A673 (cell line): ENCODE data around the gene GPM6B. TPM values are rescaled to one million over a fixed set of nuclear protein-coding genes. Genes with fewer than 3 reads are reported as not detected.

Experiments
- BruUV-seq: library from RNA; stranded (reverse); fragments of 400-500 nt; replicated peaks from 2 replicates; lab custom pipeline; 2021; lab: Mats Ljungman, UMichigan
- CTCF ChIA-PET: fragments of 300-600 bp; sonication (Branson Sonifier 250); formaldehyde crosslinking; loops from one replicate; lab custom pipeline; 2022; ENCODE audit warnings: antibody characterized with exemption; lab: Charles Lee
- POLR2A ChIA-PET: fragments of 300-600 bp; sonication (Branson Sonifier 250); formaldehyde crosslinking; loops from one replicate; lab custom pipeline; 2022; ENCODE audit warnings: antibody characterized with exemption; ENCODE audit not compliant: low non-redundant PET; lab: Charles Lee
- DNase-seq: peaks from one replicate; pipeline ENCODE4 v3.0.0-alpha.2; 2015; ENCODE audit warnings: low spot score
- H3K27ac ChIP-seq: fragments of 200-600 bp; sonication (generic); 2 replicates; pipeline ENCODE4 v1.5.1; 2016; ENCODE audit warnings: mixed run types, low read depth, mild to moderate bottlenecking, mixed read lengths, antibody characterized with exemption, low read length; ENCODE audit not compliant: poor library complexity, severe bottlenecking
- H3K27me3 ChIP-seq: fragments of 200-600 bp; sonication (generic); replicated peaks from 2 replicates; pipeline ENCODE4 v1.6.1; 2017; ENCODE audit warnings: mixed run types, low read depth, mild to moderate bottlenecking, mixed read lengths, antibody characterized with exemption, low read length; ENCODE audit not compliant: insufficient read depth, poor library complexity
- H3K36me3 ChIP-seq: fragments of 200-600 bp; sonication (generic); 2 replicates; pipeline ENCODE4 v1.6.1; 2016; ENCODE audit warnings: mixed run types, mild to moderate bottlenecking, mixed read lengths, antibody characterized with exemption, low read length; ENCODE audit not compliant: insufficient read depth, poor library complexity, severe bottlenecking
- H3K4me1 ChIP-seq: fragments of 200-600 bp; sonication (generic); 2 replicates; pipeline ENCODE4 v1.6.1; 2017; ENCODE audit warnings: mixed run types, mild to moderate bottlenecking, mixed read lengths, antibody characterized with exemption, low read length; ENCODE audit not compliant: insufficient read depth, poor library complexity, severe bottlenecking
- H3K4me3 ChIP-seq: fragments of 200-600 bp; sonication (generic); 2 replicates; pipeline ENCODE4 v1.5.1; 2016; ENCODE audit warnings: low read depth, mixed run types, mild to moderate bottlenecking, mixed read lengths, low read length; ENCODE audit not compliant: poor library complexity, severe bottlenecking
- H3K9me3 ChIP-seq: fragments of 200-600 bp; sonication (generic); 2 replicates; pipeline ENCODE4 v1.6.1; 2016; ENCODE audit warnings: mixed run types, low read depth, mild to moderate bottlenecking, mixed read lengths, antibody characterized with exemption, low read length; ENCODE audit not compliant: poor library complexity, severe bottlenecking
- CTCF ChIP-seq: fragments of 300-800, 200-600 bp; sonication (generic); conservative IDR thresholded peaks from 2 replicates; pipeline ENCODE4 v1.5.1; 2017; ENCODE audit warnings: low read depth, mild to moderate bottlenecking, antibody characterized with exemption, low read length, moderate library complexity, mixed read lengths
- EZH2 ChIP-seq: fragments of 200-600 bp; sonication (generic); IDR thresholded peaks from 2 replicates; pipeline ENCODE4 v1.6.1; 2017; ENCODE audit warnings: borderline replicate concordance, low read depth, mild to moderate bottlenecking, mixed read lengths, antibody characterized with exemption, low read length; ENCODE audit not compliant: poor library complexity, severe bottlenecking
- intact Hi-C: fragments of 100-400 bp; cut with micrococcal nuclease; formaldehyde crosslinking; loops from one replicate; pipeline ENCODE4 v1.10.0; 2022; ENCODE audit not compliant: unreplicated experiment
- total RNA-seq: library from RNA; stranded (reverse); gene quantifications from 2 replicates; pipeline ENCODE4 v1.2.3, GENCODE V29; 2021

The GPM6B gene
- total RNA-seq, 1 experiment from 2014 or later: 7.6 TPM

- DNase-seq: no peak
- H3K27ac ChIP-seq: no peak overlapping the region
- intact Hi-C loops: no loop called here
- ChIA-PET CTCF (no interaction called here), POLR2A (no interaction called here)
- TF ChIP-seq EZH2 (no peak), CTCF (no peak)
- no TSS peak for BruUV-seq
- no peak overlapping the region for H3K4me3 ChIP-seq
- no peaks in the 10 kb centered on the region for H3K9me3 ChIP-seq
- peaks cover 5% of the 10 kb centered on the region for H3K36me3 ChIP-seq
- no peaks in the 10 kb centered on the region for H3K4me1 ChIP-seq
- H3K27me3 ChIP-seq: no peaks in the 10 kb centered on the region
Observed at GRCh38 chrX:13774696-13775095, 42.2 kb downstream of the GPM6B start.

GRCh38 chrX:13770013-13770535 is 46.8 kb downstream of the GPM6B start:
- POLR2A ChIA-PET: no interaction called here
- intact Hi-C loops: no loop called here
- CTCF ChIA-PET: no interaction called here
- Histone ChIP-seq H3K4me1 (no peaks in the 10 kb centered on the region), H3K27ac (no peak overlapping the region), H3K27me3 (no peaks in the 10 kb centered on the region), H3K4me3 (no peak overlapping the region), H3K36me3 (peaks cover 9% of the 10 kb centered on the region), H3K9me3 (no peaks in the 10 kb centered on the region)
- TF ChIP-seq EZH2 (no peak), CTCF (no peak)
- no TSS peak for BruUV-seq
- DNase-seq: no peak

GRCh38 chrX:13768939-13769338 is 48.0 kb downstream of the GPM6B start:
- ChIA-PET POLR2A (no interaction called here), CTCF (no interaction called here)
- no peak for DNase-seq
- TF ChIP-seq CTCF (no peak), EZH2 (no peak)
- Histone ChIP-seq H3K27ac (no peak overlapping the region), H3K27me3 (no peaks in the 10 kb centered on the region), H3K4me3 (no peak overlapping the region), H3K4me1 (no peaks in the 10 kb centered on the region), H3K36me3 (peaks cover 9% of the 10 kb centered on the region), H3K9me3 (no peaks in the 10 kb centered on the region)
- intact Hi-C loops: no loop called here
- BruUV-seq: no TSS peak
